Caco-2 (cell line): Measurements from ENCODE around the gene IER5L. TPM values are rescaled to one million over a fixed set of nuclear protein-coding genes. Genes with fewer than 3 reads are reported as not detected.

ENCODE experiments used
- BruUV-seq: library from RNA; stranded (reverse); fragments of 400-500 nt; replicated peaks from 2 replicates; lab custom pipeline; 2021; lab: Mats Ljungman, UMichigan
- CTCF ChIA-PET: fragments of 300-600 bp; sonication (Branson Sonifier 250); formaldehyde crosslinking; loops from one replicate; lab custom pipeline; 2022; ENCODE audit warnings: antibody characterized with exemption; lab: Charles Lee
- POLR2A ChIA-PET: fragments of 300-600 bp; sonication (Branson Sonifier 250); formaldehyde crosslinking; loops from one replicate; lab custom pipeline; 2022; ENCODE audit warnings: antibody characterized with exemption; lab: Charles Lee
- DNase-seq, 2 experiments: peaks; one replicate each; pipeline versions ENCODE4 v3.0.0 to v3.0.0-alpha.2; 2020 to 2022
- H3K27me3 ChIP-seq: replicated peaks from 2 replicates; pipeline ENCODE4 v1.6.0; 2011; ENCODE audit warnings: low read length; ENCODE audit not compliant: control insufficient read depth, insufficient read depth
- H3K36me3 ChIP-seq: 2 replicates; pipeline ENCODE4 v1.5.1; 2011; ENCODE audit warnings: low read length; ENCODE audit not compliant: control insufficient read depth, insufficient read depth
- H3K4me1 ChIP-seq: fragments of 250-450 bp; sonication (Bioruptor Pico); 2 replicates; pipeline ENCODE4 v1.5.1; 2020; ENCODE audit warnings: mild to moderate bottlenecking
- H3K4me3 ChIP-seq: 2 replicates; pipeline ENCODE4 v1.5.1; 2011; ENCODE audit warnings: low read depth, mild to moderate bottlenecking, control low read depth, low read length
- H3K9me3 ChIP-seq: fragments of 250-450 bp; sonication (Bioruptor Pico); 2 replicates; pipeline ENCODE4 v1.5.1; 2020; ENCODE audit warnings: mild to moderate bottlenecking, moderate library complexity
- H3K27ac Mint-ChIP-seq: one replicate; pipeline ENCODE4 v1.8.0; 2022; ENCODE audit warnings: mixed read lengths; ENCODE audit not compliant: unreplicated experiment
- H3K27me3 Mint-ChIP-seq: one replicate; pipeline ENCODE4 v1.8.0; 2022; ENCODE audit warnings: mixed read lengths; ENCODE audit not compliant: insufficient read depth, unreplicated experiment
- H3K36me3 Mint-ChIP-seq: one replicate; pipeline ENCODE4 v1.8.0; 2022; ENCODE audit warnings: mild to moderate bottlenecking, mixed read lengths; ENCODE audit not compliant: insufficient read depth, unreplicated experiment
- H3K4me1 Mint-ChIP-seq: one replicate; pipeline ENCODE4 v1.8.0; 2022; ENCODE audit warnings: low read depth, mixed read lengths; ENCODE audit not compliant: unreplicated experiment
- H3K4me3 Mint-ChIP-seq: one replicate; pipeline ENCODE4 v1.8.0; 2022; ENCODE audit warnings: mild to moderate bottlenecking, moderate library complexity, mixed read lengths; ENCODE audit not compliant: unreplicated experiment
- H3K9me3 Mint-ChIP-seq: one replicate; pipeline ENCODE4 v1.8.0; 2022; ENCODE audit warnings: mixed read lengths; ENCODE audit not compliant: unreplicated experiment
- CTCF ChIP-seq, 2 experiments: fragments of 200-600 bp in 1 of 2; IDR thresholded peaks; 1 replicate in 1 of 2; 2 replicates in 1 of 2; pipeline versions ENCODE4 v1.5.1 to v1.8.0; 2011 to 2022; ENCODE audit warnings: antibody characterized with exemption in 1 of 2, control low read depth in 1 of 2, inconsistent platforms in 1 of 2, low read depth in 1 of 2, low read length in 1 of 2, mild to moderate bottlenecking in 1 of 2, moderate library complexity in 1 of 2; ENCODE audit not compliant: insufficient read depth in 1 of 2, severe bottlenecking in 1 of 2, unreplicated experiment in 1 of 2
- intact Hi-C: fragments of 100-400 bp; cut with micrococcal nuclease; formaldehyde crosslinking; loops from one replicate; pipeline ENCODE4 v1.10.0; 2022; ENCODE audit not compliant: unreplicated experiment
- total RNA-seq: library from RNA; stranded (reverse); gene quantifications from 2 replicates; pipeline ENCODE4 v1.2.3, GENCODE V29; 2022

Gene IER5L
- total RNA-seq, 1 experiment from 2014 or later, result 3.9 TPM

DNA sequence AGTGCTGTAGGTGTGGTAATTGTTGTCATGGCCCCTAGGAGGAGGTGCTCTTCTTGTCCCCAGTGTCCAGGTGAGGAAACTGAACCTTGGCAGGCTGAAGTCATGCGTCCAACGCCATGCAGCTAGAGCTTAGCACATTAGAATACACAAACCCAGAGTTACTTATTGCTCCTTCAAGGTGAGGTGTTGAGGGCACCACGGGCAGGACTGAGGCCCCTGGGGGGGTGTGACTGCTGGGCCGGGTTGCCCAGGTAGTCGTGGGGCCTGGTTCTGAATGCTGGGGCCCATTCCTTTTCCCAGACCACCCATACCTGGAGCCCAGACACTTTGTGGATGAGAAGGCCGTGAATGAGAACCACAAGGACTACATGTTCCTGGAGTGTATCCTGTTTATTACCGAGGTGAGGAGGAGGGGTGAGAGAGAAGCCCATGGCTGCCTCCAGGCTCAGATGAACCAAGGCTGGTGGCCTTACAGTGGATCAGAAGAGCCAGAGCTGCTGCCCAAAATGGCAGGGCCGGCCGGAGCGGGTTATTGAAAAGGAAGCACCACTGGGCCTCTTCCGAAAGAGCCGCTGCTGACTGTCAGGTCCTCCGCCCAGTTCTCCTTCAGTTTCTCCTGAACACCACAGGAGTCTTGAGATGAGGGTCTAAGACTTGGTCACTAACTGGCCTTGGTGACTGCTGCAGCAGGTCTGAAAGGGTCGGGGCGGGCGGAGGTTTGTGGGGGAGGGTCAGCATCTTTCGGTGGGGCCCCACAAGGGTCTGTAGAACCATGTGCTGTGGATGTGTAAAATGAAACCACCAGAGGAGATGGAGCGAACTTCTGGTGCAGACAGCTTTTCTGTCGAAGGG, 40.5 kb downstream of the IER5L start:
- peaks cover 2% of the 10 kb centered on the region for H3K36me3 ChIP-seq
- Mint-ChIP-seq H3K27me3 (no peaks in the 10 kb centered on the region), H3K9me3 (no peaks in the 10 kb centered on the region), H3K4me1 (peaks cover 14% of the 10 kb centered on the region), H3K36me3 (peaks cover 24% of the 10 kb centered on the region), H3K27ac (no peak overlapping the region), H3K4me3 (no peak overlapping the region)
- H3K27me3 ChIP-seq, result no peaks in the 10 kb centered on the region
- ChIA-PET CTCF (interaction anchor here (1.4 kb wide), 1 partner anchor 35 kb away, joined by 5 read pairs; no protein-coding TSS in a partner anchor), POLR2A (no interaction called here)
- TF ChIP-seq CTCF (IDR thresholded peaks at IDR 0.05; ENCODE audit: insufficient read depth in 1 of 2, low read depth in 1 of 2, low read length in 1 of 2, severe bottlenecking in 1 of 2, unreplicated experiment in 1 of 2), result no peak
- peaks cover 28% of the 10 kb centered on the region for H3K4me1 ChIP-seq
- DNase-seq, result no peak
- intact Hi-C loops, result loop anchor here (2.0 kb wide), 1 partner anchor 473 kb away; no protein-coding TSS in a partner anchor
- no peak overlapping the region for H3K4me3 ChIP-seq
- BruUV-seq, result no TSS peak
- H3K9me3 ChIP-seq, result no peaks in the 10 kb centered on the region

DNA sequence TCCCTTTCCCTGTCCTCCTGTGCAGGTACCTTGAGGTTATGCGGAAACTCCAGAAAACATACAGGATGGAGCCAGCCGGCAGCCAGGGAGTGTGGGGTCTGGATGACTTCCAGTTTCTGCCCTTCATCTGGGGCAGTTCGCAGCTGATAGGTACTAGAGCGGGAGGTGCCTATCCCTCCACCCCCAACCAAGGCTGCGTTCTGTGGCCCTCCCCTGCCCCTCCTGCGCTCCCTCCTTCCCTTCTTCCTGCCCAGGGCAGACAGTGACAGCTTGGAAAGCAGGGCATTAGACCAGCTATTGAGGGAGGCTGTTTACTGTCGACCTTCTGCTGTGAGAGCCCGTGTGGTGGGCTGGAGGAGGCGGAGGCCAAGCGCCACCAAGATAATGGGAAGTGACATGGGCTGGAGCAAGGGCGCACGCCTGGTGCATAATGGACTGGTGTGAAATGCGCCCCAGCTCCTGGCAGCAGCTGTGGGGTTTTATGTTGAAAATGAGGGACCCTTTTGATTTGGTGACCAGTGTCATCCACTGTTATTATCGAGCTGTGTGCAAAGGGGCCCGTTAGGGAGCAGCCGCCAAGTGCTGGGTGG, 41.5 kb downstream of the IER5L start:
- ChIA-PET CTCF (interaction anchor here (1.4 kb wide), 1 partner anchor 36 kb away, joined by 5 read pairs; no protein-coding TSS in a partner anchor), POLR2A (no interaction called here)
- H3K4me3 ChIP-seq, result no peak overlapping the region
- Mint-ChIP-seq H3K27me3 (no peaks in the 10 kb centered on the region), H3K9me3 (no peaks in the 10 kb centered on the region), H3K27ac (no peak overlapping the region), H3K4me3 (no peak overlapping the region), H3K4me1 (peaks cover 14% of the 10 kb centered on the region), H3K36me3 (peaks cover 24% of the 10 kb centered on the region)
- no peaks in the 10 kb centered on the region for H3K9me3 ChIP-seq
- intact Hi-C loops, result no loop called here
- peaks cover 2% of the 10 kb centered on the region for H3K36me3 ChIP-seq
- DNase-seq, result no peak
- H3K27me3 ChIP-seq, result no peaks in the 10 kb centered on the region
- TF ChIP-seq CTCF (IDR thresholded peaks at IDR 0.05; ENCODE audit: insufficient read depth in 1 of 2, low read depth in 1 of 2, low read length in 1 of 2, severe bottlenecking in 1 of 2, unreplicated experiment in 1 of 2), result no peak
- BruUV-seq, result no TSS peak
- H3K4me1 ChIP-seq, result peaks cover 24% of the 10 kb centered on the region

DNA sequence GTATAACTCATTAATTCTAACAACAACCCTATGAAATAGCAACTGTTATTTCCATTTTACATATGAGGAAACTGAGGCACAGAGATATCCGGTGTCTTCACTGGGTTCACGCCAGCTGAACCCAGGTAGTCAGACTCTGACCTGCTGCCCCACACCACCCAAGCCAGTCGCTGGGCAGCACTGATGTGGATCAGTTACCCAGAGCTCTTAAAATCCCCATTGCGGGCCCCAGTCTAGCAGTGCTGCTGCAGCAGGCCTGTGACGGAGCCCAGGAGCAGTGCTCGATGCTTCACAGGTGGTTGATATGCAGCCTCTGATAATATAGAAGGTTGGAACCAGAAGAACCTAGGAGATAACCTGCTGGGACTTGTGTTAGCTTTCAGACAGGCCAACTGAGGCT, 42.6 kb downstream of the IER5L start:
- POLR2A ChIA-PET, result no interaction called here
- Mint-ChIP-seq H3K4me1 (peaks cover 14% of the 10 kb centered on the region), H3K4me3 (no peak overlapping the region), H3K27me3 (no peaks in the 10 kb centered on the region), H3K27ac (no peak overlapping the region), H3K9me3 (no peaks in the 10 kb centered on the region), H3K36me3 (peaks cover 29% of the 10 kb centered on the region)
- TF ChIP-seq CTCF (IDR thresholded peaks at IDR 0.05; ENCODE audit: insufficient read depth in 1 of 2, low read depth in 1 of 2, low read length in 1 of 2, severe bottlenecking in 1 of 2, unreplicated experiment in 1 of 2), result no peak
- no TSS peak for BruUV-seq
- Histone ChIP-seq H3K4me1 (peaks cover 16% of the 10 kb centered on the region), H3K4me3 (no peak overlapping the region), H3K27me3 (no peaks in the 10 kb centered on the region), H3K9me3 (no peaks in the 10 kb centered on the region), H3K36me3 (peaks cover 2% of the 10 kb centered on the region)
- CTCF ChIA-PET, result interaction anchor here (0.5 to 1.1 kb wide), 2 partner anchors 7 to 107 kb away, joined by 4 to 7 read pairs; partner anchors contain the start of gene SH3GLB2
- intact Hi-C loops, result no loop called here
- no peak for DNase-seq
